Measurements from ENCODE around the gene DYNC1I1.

DNA sequence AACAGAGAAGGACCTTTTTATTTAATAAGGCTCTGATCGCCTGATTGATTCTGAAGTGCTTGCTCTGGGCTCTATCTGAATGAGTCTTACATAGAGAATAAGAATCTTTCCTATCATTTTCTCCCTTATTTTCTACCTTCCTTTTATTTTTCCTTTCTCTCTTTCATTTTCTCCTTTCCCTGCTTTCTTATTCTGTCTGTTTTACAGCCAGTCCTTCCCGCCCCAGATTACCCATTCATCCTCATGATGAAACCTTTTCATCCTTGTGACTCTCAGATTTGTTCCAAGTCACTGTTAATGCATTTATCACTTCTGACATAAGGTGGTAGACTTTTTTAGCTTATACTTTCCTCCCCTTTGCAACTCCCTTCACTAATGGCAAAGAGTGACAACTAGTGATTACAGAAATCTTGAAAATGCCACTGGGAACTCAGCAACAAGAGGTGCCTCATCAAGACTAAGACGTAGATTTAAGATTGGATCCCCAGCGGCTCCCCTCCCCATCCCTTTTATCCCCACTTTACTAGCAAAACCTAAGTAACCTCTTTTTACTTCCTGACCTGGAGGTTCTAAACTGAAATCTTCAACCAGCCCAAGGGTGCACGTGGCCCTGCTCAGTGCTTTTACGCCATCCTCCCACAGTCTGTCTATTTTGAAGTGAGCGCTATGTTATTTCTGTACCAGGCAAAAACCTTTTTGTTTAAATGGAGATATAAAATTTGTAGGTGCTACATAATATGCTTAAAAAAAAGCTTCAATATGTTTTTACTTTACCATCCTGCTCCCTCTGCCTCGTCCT is 179.8 kb downstream of the DYNC1I1 start:
- TF ChIP-seq, protein P1, sequence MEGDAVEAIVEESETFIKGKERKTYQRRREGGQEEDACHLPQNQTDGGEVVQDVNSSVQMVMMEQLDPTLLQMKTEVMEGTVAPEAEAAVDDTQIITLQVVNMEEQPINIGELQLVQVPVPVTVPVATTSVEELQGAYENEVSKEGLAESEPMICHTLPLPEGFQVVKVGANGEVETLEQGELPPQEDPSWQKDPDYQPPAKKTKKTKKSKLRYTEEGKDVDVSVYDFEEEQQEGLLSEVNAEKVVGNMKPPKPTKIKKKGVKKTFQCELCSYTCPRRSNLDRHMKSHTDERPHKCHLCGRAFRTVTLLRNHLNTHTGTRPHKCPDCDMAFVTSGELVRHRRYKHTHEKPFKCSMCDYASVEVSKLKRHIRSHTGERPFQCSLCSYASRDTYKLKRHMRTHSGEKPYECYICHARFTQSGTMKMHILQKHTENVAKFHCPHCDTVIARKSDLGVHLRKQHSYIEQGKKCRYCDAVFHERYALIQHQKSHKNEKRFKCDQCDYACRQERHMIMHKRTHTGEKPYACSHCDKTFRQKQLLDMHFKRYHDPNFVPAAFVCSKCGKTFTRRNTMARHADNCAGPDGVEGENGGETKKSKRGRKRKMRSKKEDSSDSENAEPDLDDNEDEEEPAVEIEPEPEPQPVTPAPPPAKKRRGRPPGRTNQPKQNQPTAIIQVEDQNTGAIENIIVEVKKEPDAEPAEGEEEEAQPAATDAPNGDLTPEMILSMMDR (IDR thresholded peaks at IDR 0.05; ENCODE audit: low read depth, low read length, missing input control) = no peak
- no peak for TF ChIP-seq GABPA (IDR thresholded peaks at IDR 0.05 in 1 of 2, conservative IDR thresholded peaks at IDR 0.05 in 1 of 2)
- no peak for TF ChIP-seq TAF1 (conservative IDR thresholded peaks at IDR 0.05)
- no peak for TF ChIP-seq SP1 (IDR thresholded peaks at IDR 0.05)
- TF ChIP-seq, protein P2, sequence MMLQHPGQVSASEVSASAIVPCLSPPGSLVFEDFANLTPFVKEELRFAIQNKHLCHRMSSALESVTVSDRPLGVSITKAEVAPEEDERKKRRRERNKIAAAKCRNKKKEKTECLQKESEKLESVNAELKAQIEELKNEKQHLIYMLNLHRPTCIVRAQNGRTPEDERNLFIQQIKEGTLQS (IDR thresholded peaks at IDR 0.05) = no peak
- no peak for TF ChIP-seq YY1 (IDR thresholded peaks at IDR 0.05)
- TF ChIP-seq, protein P3, sequence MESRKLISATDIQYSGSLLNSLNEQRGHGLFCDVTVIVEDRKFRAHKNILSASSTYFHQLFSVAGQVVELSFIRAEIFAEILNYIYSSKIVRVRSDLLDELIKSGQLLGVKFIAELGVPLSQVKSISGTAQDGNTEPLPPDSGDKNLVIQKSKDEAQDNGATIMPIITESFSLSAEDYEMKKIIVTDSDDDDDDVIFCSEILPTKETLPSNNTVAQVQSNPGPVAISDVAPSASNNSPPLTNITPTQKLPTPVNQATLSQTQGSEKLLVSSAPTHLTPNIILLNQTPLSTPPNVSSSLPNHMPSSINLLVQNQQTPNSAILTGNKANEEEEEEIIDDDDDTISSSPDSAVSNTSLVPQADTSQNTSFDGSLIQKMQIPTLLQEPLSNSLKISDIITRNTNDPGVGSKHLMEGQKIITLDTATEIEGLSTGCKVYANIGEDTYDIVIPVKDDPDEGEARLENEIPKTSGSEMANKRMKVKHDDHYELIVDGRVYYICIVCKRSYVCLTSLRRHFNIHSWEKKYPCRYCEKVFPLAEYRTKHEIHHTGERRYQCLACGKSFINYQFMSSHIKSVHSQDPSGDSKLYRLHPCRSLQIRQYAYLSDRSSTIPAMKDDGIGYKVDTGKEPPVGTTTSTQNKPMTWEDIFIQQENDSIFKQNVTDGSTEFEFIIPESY (IDR thresholded peaks at IDR 0.05) = no peak
- no peak for TF ChIP-seq EGR1 (IDR thresholded peaks at IDR 0.05; ENCODE audit: low read depth in 2 of 2)
- TF ChIP-seq, protein P4, sequence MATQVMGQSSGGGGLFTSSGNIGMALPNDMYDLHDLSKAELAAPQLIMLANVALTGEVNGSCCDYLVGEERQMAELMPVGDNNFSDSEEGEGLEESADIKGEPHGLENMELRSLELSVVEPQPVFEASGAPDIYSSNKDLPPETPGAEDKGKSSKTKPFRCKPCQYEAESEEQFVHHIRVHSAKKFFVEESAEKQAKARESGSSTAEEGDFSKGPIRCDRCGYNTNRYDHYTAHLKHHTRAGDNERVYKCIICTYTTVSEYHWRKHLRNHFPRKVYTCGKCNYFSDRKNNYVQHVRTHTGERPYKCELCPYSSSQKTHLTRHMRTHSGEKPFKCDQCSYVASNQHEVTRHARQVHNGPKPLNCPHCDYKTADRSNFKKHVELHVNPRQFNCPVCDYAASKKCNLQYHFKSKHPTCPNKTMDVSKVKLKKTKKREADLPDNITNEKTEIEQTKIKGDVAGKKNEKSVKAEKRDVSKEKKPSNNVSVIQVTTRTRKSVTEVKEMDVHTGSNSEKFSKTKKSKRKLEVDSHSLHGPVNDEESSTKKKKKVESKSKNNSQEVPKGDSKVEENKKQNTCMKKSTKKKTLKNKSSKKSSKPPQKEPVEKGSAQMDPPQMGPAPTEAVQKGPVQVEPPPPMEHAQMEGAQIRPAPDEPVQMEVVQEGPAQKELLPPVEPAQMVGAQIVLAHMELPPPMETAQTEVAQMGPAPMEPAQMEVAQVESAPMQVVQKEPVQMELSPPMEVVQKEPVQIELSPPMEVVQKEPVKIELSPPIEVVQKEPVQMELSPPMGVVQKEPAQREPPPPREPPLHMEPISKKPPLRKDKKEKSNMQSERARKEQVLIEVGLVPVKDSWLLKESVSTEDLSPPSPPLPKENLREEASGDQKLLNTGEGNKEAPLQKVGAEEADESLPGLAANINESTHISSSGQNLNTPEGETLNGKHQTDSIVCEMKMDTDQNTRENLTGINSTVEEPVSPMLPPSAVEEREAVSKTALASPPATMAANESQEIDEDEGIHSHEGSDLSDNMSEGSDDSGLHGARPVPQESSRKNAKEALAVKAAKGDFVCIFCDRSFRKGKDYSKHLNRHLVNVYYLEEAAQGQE (IDR thresholded peaks at IDR 0.05) = no peak
- no peak for TF ChIP-seq FOXA2 (IDR thresholded peaks at IDR 0.05)
- TF ChIP-seq, protein P5, sequence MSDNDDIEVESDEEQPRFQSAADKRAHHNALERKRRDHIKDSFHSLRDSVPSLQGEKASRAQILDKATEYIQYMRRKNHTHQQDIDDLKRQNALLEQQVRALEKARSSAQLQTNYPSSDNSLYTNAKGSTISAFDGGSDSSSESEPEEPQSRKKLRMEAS (IDR thresholded peaks at IDR 0.05) = no peak
- no peak for TF ChIP-seq RAD21 (IDR thresholded peaks at IDR 0.05)
- no peak for TF ChIP-seq RXRA (IDR thresholded peaks at IDR 0.05)
